Hepatocyte (in vitro differentiated cells): ENCODE results near the gene NOS3.

ENCODE experiments used
- EZH2 ChIP-seq: fragments of 200-600 bp; sonication (generic); IDR thresholded peaks from 2 replicates; pipeline ENCODE4 v1.6.1; 2016; ENCODE audit warnings: antibody characterized with exemption, mild to moderate bottlenecking, borderline replicate concordance
- TF ChIP-seq, protein P1 (sequence below): fragments of 200-600 bp; sonication (generic); IDR thresholded peaks from 2 replicates; pipeline ENCODE4 v1.5.1; 2016; ENCODE audit warnings: antibody characterized with exemption, mild to moderate bottlenecking; ENCODE audit not compliant: poor library complexity

DNA sequence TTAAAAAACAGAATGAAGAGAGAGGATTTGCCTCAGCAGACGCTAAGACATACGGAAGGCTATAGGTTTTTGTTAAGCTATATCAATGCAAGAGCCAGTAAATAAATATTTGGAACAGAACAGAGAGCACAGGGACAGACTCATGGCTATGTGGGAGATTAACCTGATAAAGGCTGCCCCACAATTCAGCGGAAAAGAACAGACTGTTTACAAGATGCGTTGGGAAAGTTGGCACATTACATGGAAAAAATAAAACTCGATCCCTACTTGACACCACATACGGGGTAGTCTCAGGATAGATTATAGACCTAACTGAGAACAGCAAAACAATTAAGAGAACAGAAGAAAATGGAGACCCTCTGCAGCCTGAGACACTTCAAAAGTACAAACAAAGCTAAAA is 23.5 kb upstream of the NOS3 start:
- TF ChIP-seq, protein P1, sequence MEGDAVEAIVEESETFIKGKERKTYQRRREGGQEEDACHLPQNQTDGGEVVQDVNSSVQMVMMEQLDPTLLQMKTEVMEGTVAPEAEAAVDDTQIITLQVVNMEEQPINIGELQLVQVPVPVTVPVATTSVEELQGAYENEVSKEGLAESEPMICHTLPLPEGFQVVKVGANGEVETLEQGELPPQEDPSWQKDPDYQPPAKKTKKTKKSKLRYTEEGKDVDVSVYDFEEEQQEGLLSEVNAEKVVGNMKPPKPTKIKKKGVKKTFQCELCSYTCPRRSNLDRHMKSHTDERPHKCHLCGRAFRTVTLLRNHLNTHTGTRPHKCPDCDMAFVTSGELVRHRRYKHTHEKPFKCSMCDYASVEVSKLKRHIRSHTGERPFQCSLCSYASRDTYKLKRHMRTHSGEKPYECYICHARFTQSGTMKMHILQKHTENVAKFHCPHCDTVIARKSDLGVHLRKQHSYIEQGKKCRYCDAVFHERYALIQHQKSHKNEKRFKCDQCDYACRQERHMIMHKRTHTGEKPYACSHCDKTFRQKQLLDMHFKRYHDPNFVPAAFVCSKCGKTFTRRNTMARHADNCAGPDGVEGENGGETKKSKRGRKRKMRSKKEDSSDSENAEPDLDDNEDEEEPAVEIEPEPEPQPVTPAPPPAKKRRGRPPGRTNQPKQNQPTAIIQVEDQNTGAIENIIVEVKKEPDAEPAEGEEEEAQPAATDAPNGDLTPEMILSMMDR, result no peak
- no peak for TF ChIP-seq EZH2
